Small intestine (tissue), 7 donors: ENCODE measurements around the gene PTGFRN. TPM values are rescaled to one million over a fixed set of nuclear protein-coding genes. Genes with fewer than 3 reads are reported as not detected.

Experiments used
- DNase-seq, 2 donors: peaks; one replicate each; pipeline versions ENCODE4 v3.0.0 to v3.0.0-alpha.2; 2013
- FAIRE-seq: peaks from 2 replicates; lab custom pipeline; 2012; peaks lifted over from hg19 to GRCh38; lab: Jason Lieb, UNC
- H3K27ac ChIP-seq, 3 donors: one replicate each; pipeline ENCODE4 v1.5.1; 2013; ENCODE audit warnings: low read length in 2 of 3, mild to moderate bottlenecking in 2 of 3, control low read depth in 1 of 3, inconsistent platforms in 1 of 3, low read depth in 1 of 3, moderate library complexity in 1 of 3
- H3K27me3 ChIP-seq, 3 donors: one replicate each; pipeline ENCODE4 v1.6.1; 2013; ENCODE audit warnings: low read length in 3 of 3, inconsistent platforms in 1 of 3; ENCODE audit not compliant: control insufficient read depth in 3 of 3, insufficient read depth in 3 of 3
- H3K36me3 ChIP-seq, 3 donors: one replicate each; pipeline ENCODE4 v1.6.1; 2013; ENCODE audit warnings: low read length in 3 of 3, inconsistent platforms in 1 of 3, low read depth in 1 of 3, mild to moderate bottlenecking in 1 of 3, moderate library complexity in 1 of 3; ENCODE audit not compliant: control insufficient read depth in 3 of 3, insufficient read depth in 2 of 3
- H3K4me1 ChIP-seq, 3 donors: one replicate each; pipeline ENCODE4 v1.6.1; 2013; ENCODE audit warnings: low read length in 2 of 3, inconsistent platforms in 1 of 3, low read depth in 1 of 3, mild to moderate bottlenecking in 1 of 3, moderate library complexity in 1 of 3; ENCODE audit not compliant: control insufficient read depth in 3 of 3, insufficient read depth in 2 of 3
- H3K4me3 ChIP-seq, 3 donors: one replicate each; pipeline ENCODE4 v1.5.1; 2013; ENCODE audit warnings: low read length in 3 of 3, control low read depth in 1 of 3, inconsistent platforms in 1 of 3, low read depth in 1 of 3, mild to moderate bottlenecking in 1 of 3, moderate library complexity in 1 of 3
- H3K9me3 ChIP-seq, 2 donors: one replicate each; pipeline ENCODE4 v1.6.1; 2013; ENCODE audit warnings: low read depth in 1 of 2, low read length in 1 of 2; ENCODE audit not compliant: control insufficient read depth in 2 of 2, insufficient read depth in 1 of 2
- WGBS, 3 donors: extraction: QIAGEN DNeasy Blood & Tissue Kit; methylation state at CpG; one replicate each; pipeline ENCODE4 v1.1.7; 2013; 5-methylcytosine and 5-hydroxymethylcytosine counted together
- polyA plus RNA-seq, 4 donors: library from polyadenylated mRNA; stranded (reverse) in 3 of 4; unstranded in 1 of 4; fragments of 200-250 nt in 3 of 4; fragments of 120-200 nt in 1 of 4; gene quantifications; one replicate each; pipeline versions ENCODE4 v1.2.1 to v1.2.3, GENCODE V29; 2013
- donor health status: healthy with polysubstance abuse.
- donor health status: control.
- donor health status: control.
- donor health status: Bipolar disorder and iron deficiency.
- donor health status: healthy.

Gene PTGFRN
- polyA plus RNA-seq, 4 donors = 12.7 to 26.9 (median 19.2) TPM

DNA sequence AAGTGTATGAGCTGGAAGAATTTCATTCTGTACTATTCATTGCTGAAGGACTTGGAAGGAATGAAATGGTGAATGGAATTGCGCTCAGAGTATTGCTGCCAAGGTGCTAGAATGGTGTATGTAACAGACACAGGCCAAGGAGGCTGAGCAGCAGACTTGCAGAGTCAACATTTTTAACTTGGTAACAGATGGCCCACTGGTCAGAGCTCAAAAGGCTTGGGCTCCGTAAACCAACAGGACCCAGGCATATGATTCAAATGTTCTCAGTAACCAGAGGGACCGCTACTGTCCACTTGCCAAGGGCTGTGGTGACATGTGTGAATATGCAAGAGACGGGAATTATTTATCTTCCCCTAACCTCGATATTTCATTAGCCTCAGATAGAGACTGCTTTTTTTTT lies 28.8 kb upstream of the PTGFRN start:
- Histone ChIP-seq H3K9me3 (no peaks in the 10 kb centered on the region), H3K36me3 (no peaks in the 10 kb centered on the region), H3K27me3 (no peaks in the 10 kb centered on the region), H3K27ac (no peak overlapping the region), H3K4me1 (peaks cover 0 to 9% (median 7%) of the 10 kb centered on the region in 3 donors), H3K4me3 (no peak overlapping the region)
- DNase-seq (no peak), FAIRE-seq (no peak)
- 90 to 96% (median 94%) methylated on average over 5 of the region's 5 CpGs for WGBS, 3 donors

GRCh38 chr1:116881879-116882520 lies 27.7 kb upstream of the PTGFRN start:
- 67 to 76% (median 68%) methylated on average over 9 of the region's 9 CpGs for WGBS, 3 donors
- FAIRE-seq (no peak), DNase-seq (peak; percentile 38 to 51)
- Histone ChIP-seq H3K4me3 (no peak overlapping the region), H3K4me1 (peaks cover 0 to 9% (median 7%) of the 10 kb centered on the region in 3 donors), H3K27me3 (no peaks in the 10 kb centered on the region), H3K27ac (peak overlapping the region in 1 of 3 donors; percentile 54), H3K9me3 (no peaks in the 10 kb centered on the region), H3K36me3 (no peaks in the 10 kb centered on the region)

DNA sequence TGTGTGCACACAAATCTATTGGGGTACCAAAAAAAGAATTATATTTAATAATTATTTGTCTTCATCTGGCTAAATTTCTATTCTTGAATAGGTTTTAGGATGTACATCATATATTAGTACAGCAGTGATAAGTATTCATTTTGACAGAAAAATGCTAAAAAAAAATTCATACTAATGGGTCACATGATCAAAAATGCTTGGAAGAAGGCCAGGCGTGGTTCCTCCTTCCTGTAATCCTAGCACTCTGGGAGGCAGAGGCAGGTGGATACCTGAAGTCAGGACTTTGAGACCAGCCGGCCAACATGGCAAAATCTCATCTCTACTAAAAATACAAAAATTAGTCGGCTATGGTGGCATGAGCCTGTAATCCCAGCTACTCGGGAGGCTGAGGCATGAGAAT lies 26.9 kb upstream of the PTGFRN start:
- FAIRE-seq (no peak), DNase-seq (no peak)
- 60 to 81% (median 77%) methylated on average over 4 of the region's 4 CpGs for WGBS, 3 donors
- no peaks in the 10 kb centered on the region for H3K36me3 ChIP-seq
- H3K4me3 ChIP-seq = no peak overlapping the region
- no peaks in the 10 kb centered on the region for H3K9me3 ChIP-seq
- peaks cover 0 to 9% (median 7%) of the 10 kb centered on the region in 3 donors for H3K4me1 ChIP-seq
- H3K27ac ChIP-seq = no peak overlapping the region
- no peaks in the 10 kb centered on the region for H3K27me3 ChIP-seq

DNA sequence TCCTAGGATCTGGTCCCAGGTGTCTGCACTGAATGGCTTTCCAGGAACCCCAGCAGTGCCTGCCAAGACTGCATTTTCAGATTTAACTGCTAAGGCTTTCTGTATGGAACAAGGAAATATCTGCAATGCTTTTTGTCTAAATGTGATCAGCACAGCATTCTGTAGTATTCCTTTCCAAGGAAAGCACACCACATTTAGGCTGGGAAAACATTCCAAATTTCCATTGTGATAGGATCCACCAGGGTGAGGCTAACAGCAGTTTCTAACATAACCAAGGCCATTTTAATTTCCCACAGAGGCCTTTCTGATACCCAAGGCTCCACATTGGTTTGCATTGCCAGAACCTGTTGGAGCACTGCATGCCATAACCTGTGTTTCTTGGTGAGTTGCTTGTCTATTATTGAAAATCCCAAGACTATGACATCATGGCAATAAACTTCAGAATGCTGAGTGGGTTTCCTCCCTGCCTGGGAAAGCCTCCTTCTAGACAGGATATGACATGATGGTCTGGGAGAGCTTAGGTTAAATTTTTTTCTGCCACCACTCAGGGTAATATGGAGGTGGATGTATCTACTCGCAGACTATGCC lies 23.3 kb upstream of the PTGFRN start:
- Histone ChIP-seq H3K27me3 (no peaks in the 10 kb centered on the region), H3K27ac (no peak overlapping the region), H3K9me3 (no peaks in the 10 kb centered on the region), H3K4me1 (no peaks in the 10 kb centered on the region), H3K36me3 (no peaks in the 10 kb centered on the region), H3K4me3 (no peak overlapping the region)
- 91 to 100% (median 94%) methylated on average over 1 of the region's 1 CpG for WGBS, 3 donors
- FAIRE-seq (no peak), DNase-seq (no peak)

DNA sequence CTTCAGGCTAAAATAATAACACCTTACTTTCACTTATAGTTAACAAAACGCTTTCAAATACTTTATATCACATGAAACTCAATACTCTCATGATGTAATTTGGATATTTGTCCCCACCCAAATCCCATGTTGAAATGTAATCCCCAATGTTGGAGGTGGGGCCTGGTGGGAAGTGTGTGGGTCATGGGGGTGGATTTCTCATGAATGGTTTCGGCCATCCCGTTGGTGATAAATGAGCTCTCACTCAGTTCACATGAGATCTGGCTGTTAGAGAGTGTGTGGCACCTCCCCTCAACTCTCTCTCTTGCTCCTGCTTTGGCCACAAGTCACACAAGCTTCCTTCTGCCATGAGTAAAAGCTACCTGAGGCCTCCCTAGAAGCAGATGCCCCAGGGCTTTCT lies 22.5 kb upstream of the PTGFRN start:
- DNase-seq (no peak), FAIRE-seq (no peak)
- Histone ChIP-seq H3K27me3 (no peaks in the 10 kb centered on the region), H3K27ac (no peak overlapping the region), H3K36me3 (no peaks in the 10 kb centered on the region), H3K9me3 (no peaks in the 10 kb centered on the region), H3K4me3 (no peak overlapping the region), H3K4me1 (no peaks in the 10 kb centered on the region)
- WGBS, 3 donors = 82 to 92% (median 90%) methylated on average over 3 of the region's 3 CpGs

DNA sequence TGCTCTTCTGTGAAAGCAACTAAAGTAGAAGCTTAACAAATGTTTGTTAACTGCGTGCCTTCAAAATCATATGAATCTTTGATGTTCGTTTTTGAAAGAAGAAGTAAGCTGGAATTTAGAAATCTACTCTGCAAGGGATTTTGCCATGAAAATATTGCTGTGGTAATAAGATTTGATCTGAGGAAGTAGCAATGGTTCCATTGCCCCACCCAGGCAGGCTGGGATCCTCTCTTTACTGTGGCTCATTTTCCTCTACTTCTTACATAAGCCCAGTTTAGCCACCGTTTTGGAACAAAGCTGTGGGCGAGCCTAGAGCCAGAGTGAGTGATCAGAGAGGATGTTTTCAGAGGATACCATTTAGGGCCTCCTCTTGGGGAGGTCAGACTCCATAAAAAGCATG lies 20.3 kb upstream of the PTGFRN start:
- DNase-seq (no peak), FAIRE-seq (no peak)
- WGBS, 3 donors = 72 to 74% (median 73%) methylated on average over 4 of the region's 4 CpGs
- no peaks in the 10 kb centered on the region for H3K27me3 ChIP-seq
- H3K27ac ChIP-seq = no peak overlapping the region
- H3K9me3 ChIP-seq = no peaks in the 10 kb centered on the region
- no peaks in the 10 kb centered on the region for H3K36me3 ChIP-seq
- H3K4me1 ChIP-seq = no peaks in the 10 kb centered on the region
- no peak overlapping the region for H3K4me3 ChIP-seq

GRCh38 chr1:116891396-116892079 lies 18.2 kb upstream of the PTGFRN start:
- H3K4me3 ChIP-seq = no peak overlapping the region
- H3K36me3 ChIP-seq = no peaks in the 10 kb centered on the region
- FAIRE-seq = no peak
- peaks cover 0 to 2% of the 10 kb centered on the region in 2 donors for H3K9me3 ChIP-seq
- no peak overlapping the region for H3K27ac ChIP-seq
- H3K27me3 ChIP-seq = no peaks in the 10 kb centered on the region
- 26 to 51% (median 47%) methylated on average over 5 of the region's 5 CpGs for WGBS, 3 donors
- peak in 1 of 2 donors; percentile 25 for DNase-seq
- H3K4me1 ChIP-seq = no peaks in the 10 kb centered on the region

GRCh38 chr1:116895073-116895472 lies 14.6 kb upstream of the PTGFRN start:
- 67 to 76% (median 74%) methylated on average over 1 of the region's 1 CpG for WGBS, 3 donors

More at GRCh38 chr1:116895073-116895472, 14.6 kb upstream of the PTGFRN start:
- Histone ChIP-seq H3K36me3 (no peaks in the 10 kb centered on the region), H3K4me1 (no peaks in the 10 kb centered on the region), H3K4me3 (no peak overlapping the region), H3K27me3 (no peaks in the 10 kb centered on the region), H3K27ac (no peak overlapping the region), H3K9me3 (peaks cover 0 to 5% of the 10 kb centered on the region in 2 donors)
- DNase-seq (no peak), FAIRE-seq (no peak)
